Mesodermal cell (in vitro differentiated cells): ENCODE data around the gene MCAT.

Experiments
- H3K27ac ChIP-seq: 2 replicates; pipeline ENCODE4 v1.7.0; 2013; ENCODE audit warnings: mild to moderate bottlenecking, low read depth, low read length, moderate library complexity; ENCODE audit not compliant: severe bottlenecking
- H3K36me3 ChIP-seq: 2 replicates; pipeline ENCODE4 v1.7.1; 2013; ENCODE audit warnings: mild to moderate bottlenecking, low read length, moderate library complexity; ENCODE audit not compliant: control insufficient read depth, insufficient read depth
- H3K4me1 ChIP-seq: one replicate; pipeline ENCODE4 v1.7.1; 2013; ENCODE audit warnings: mild to moderate bottlenecking, low read length; ENCODE audit not compliant: insufficient read depth, control insufficient read depth, poor library complexity, severe bottlenecking
- H3K4me3 ChIP-seq: 2 replicates; pipeline ENCODE4 v1.7.0; 2013; ENCODE audit warnings: low read length, control low read depth, mild to moderate bottlenecking; ENCODE audit not compliant: insufficient read depth, poor library complexity, severe bottlenecking; ENCODE audit errors: extremely low read depth
- H3K9me3 ChIP-seq: 2 replicates; pipeline ENCODE4 v1.7.1; 2013; ENCODE audit warnings: mild to moderate bottlenecking, low read length, moderate library complexity; ENCODE audit not compliant: control insufficient read depth
- WGBS, 2 experiments: methylation state at CpG; one replicate each; pipeline ENCODE4 v1.1.5; 2013; ENCODE audit warnings: missing lambda C conversion rate in 2 of 2; ENCODE audit not compliant: insufficient coverage in 2 of 2; 5-methylcytosine and 5-hydroxymethylcytosine counted together

Gene MCAT

DNA sequence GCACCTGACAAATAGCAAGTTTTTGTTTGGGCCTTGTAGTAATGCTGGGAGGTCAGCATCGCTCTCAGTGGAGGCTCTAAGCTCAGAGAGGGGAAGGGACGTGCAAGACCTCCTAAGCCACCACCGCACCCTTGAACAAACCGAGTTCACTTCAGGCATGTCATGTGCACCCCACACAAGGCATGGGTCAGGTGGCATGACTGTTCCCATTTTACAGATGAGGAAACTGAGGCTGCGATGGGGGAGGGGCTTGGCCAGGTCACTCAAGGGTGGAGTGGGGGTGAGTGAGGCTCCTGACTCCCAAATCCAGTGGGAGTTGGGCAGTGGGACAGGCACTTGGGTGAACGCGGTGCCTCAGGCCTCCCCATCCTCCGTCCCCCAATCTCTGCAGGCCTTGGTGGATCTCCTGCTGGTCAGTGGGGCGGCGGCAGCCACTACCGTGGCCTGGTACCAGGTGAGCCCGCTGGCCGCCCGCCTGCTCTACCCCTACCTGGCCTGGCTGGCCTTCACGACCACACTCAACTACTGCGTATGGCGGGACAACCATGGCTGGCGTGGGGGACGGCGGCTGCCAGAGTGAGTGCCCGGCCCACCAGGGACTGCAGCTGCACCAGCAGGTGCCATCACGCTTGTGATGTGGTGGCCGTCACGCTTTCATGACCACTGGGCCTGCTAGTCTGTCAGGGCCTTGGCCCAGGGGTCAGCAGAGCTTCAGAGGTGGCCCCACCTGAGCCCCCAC, 19.4 kb upstream of the MCAT start:
- Histone ChIP-seq H3K4me3 (no peak overlapping the region), H3K9me3 (no peaks in the 10 kb centered on the region), H3K36me3 (peaks cover 25% of the 10 kb centered on the region), H3K4me1 (no peaks in the 10 kb centered on the region), H3K27ac (no peak overlapping the region)
- WGBS, 2 experiments: 97 to 99% methylated on average over 22 to 23 of the region's 24 CpGs

DNA sequence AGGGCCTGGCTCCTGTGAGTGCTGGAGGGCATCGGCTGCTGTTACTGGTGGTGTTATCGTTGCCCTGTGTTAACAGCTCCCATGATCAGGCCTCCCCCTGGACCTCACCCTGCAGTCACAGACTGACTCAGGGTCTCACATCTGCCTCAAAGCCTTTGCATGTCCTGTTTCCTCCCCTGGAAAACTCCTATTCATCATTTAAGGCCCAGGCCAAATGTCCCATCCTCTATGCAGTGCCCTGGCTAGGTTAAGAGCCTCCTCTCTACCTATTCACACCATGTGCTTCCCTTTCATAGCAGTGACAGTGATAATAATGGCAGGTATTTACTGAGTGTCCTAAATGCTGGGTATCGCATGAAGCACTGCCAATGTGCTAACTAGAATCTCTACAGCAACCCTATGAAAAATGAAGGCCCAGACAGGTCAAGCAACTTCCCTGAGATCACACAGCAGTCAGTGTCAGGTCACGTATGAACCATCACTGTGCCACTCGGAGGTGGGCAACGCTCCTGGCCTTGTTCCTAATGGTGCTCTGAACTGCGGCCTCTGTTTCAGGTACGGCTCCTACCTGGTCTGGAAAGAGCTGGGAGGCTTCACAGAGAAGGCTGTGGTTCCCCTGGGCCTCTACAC, 17.4 kb upstream of the MCAT start:
- H3K4me3 ChIP-seq: no peak overlapping the region
- no peaks in the 10 kb centered on the region for H3K9me3 ChIP-seq
- H3K27ac ChIP-seq: no peak overlapping the region
- H3K4me1 ChIP-seq: no peaks in the 10 kb centered on the region
- H3K36me3 ChIP-seq: peaks cover 19% of the 10 kb centered on the region
- WGBS, 2 experiments: 93 to 99% methylated on average over 7 of the region's 8 CpGs

DNA sequence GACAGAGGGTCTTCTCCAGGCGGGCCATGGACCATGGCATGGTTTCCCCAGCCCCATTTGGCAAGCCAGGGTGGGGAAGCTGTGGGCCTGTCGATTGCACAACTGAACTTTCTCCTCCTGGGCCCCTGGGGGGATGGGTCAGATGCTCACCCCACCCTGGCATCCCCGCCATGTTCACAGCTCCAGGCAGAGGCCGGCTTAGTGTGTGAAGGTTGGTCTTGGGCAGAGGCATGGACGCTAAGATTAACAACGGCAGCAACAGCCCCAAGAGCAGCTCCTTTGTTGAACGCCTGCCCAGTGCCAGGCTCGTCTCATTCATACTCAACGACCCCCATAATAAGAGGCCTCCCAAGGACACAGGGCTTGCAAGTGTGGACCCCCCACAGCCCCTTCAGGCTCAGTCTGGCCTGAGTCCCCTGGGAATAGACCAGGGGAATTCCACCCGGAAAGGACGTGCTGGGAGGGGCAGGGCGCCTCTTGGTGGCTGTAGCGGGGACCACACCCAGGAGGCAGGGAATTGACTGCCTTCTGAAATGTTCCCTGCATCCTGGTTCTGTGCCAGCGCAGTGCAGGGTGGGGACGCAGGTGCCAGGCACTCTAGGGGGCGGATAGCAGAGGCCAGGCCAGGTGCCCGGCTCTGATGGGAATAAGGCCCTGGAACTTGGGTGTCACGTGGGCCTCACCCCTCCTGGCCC, 16.4 kb upstream of the MCAT start:
- Histone ChIP-seq H3K9me3 (no peaks in the 10 kb centered on the region), H3K4me1 (no peaks in the 10 kb centered on the region), H3K27ac (no peak overlapping the region), H3K4me3 (no peak overlapping the region), H3K36me3 (peaks cover 19% of the 10 kb centered on the region)
- WGBS, 2 experiments: 84 to 87% methylated on average over 17 of the region's 18 CpGs

DNA sequence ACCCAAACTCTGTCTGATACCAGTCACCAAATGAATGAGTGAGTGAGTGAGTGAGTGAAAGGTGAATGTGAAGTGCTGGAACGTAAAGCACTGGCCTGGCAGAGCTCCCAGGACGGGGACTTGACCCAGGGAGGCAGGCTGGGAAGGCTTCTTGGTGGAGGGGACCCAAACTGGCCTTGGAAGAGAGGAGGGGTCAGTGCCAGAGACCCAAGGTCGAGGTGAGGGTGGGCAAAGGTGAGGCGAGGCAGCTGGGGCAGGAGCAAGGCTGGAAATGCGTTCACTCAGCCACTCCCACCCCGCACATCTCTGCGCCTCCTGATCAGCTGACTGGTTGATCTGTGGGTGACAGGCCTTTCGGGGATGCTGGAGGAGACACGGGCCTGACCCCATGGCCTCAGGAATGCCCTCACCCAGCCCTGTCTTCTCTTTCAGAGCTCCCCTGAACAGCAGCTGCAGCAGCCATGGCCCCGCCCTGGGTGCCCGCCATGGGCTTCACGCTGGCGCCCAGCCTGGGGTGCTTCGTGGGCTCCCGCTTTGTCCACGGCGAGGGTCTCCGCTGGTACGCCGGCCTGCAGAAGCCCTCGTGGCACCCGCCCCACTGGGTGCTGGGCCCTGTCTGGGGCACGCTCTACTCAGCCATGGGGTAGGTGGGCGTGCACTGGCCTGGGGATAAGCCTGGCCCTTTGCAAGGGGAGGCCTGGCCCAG, 15.7 kb upstream of the MCAT start:
- Histone ChIP-seq H3K4me3 (no peak overlapping the region), H3K4me1 (no peaks in the 10 kb centered on the region), H3K36me3 (peaks cover 19% of the 10 kb centered on the region), H3K9me3 (no peaks in the 10 kb centered on the region), H3K27ac (no peak overlapping the region)
- 94 to 95% methylated on average over 13 to 23 of the region's 24 CpGs for WGBS, 2 experiments

GRCh38 chr22:43157874-43158546, 14.8 kb upstream of the MCAT start:
- Histone ChIP-seq H3K4me3 (no peak overlapping the region), H3K9me3 (no peaks in the 10 kb centered on the region), H3K27ac (no peak overlapping the region), H3K4me1 (no peaks in the 10 kb centered on the region), H3K36me3 (peaks cover 16% of the 10 kb centered on the region)
- WGBS, 2 experiments: 92% methylated on average over 7 to 8 of the region's 9 CpGs

GRCh38 chr22:43156413-43156812, 13.2 kb upstream of the MCAT start:
- Histone ChIP-seq H3K36me3 (peaks cover 12% of the 10 kb centered on the region), H3K4me3 (no peak overlapping the region), H3K4me1 (peaks cover 11% of the 10 kb centered on the region), H3K9me3 (no peaks in the 10 kb centered on the region), H3K27ac (no peak overlapping the region)
- 89 to 94% methylated on average over 12 of the region's 12 CpGs for WGBS, 2 experiments

GRCh38 chr22:43155789-43156188, 12.6 kb upstream of the MCAT start:
- Histone ChIP-seq H3K9me3 (no peaks in the 10 kb centered on the region), H3K4me3 (no peak overlapping the region), H3K4me1 (peaks cover 11% of the 10 kb centered on the region), H3K36me3 (peaks cover 11% of the 10 kb centered on the region), H3K27ac (no peak overlapping the region)
- WGBS, 2 experiments: 85 to 100% methylated on average over 5 of the region's 5 CpGs

DNA sequence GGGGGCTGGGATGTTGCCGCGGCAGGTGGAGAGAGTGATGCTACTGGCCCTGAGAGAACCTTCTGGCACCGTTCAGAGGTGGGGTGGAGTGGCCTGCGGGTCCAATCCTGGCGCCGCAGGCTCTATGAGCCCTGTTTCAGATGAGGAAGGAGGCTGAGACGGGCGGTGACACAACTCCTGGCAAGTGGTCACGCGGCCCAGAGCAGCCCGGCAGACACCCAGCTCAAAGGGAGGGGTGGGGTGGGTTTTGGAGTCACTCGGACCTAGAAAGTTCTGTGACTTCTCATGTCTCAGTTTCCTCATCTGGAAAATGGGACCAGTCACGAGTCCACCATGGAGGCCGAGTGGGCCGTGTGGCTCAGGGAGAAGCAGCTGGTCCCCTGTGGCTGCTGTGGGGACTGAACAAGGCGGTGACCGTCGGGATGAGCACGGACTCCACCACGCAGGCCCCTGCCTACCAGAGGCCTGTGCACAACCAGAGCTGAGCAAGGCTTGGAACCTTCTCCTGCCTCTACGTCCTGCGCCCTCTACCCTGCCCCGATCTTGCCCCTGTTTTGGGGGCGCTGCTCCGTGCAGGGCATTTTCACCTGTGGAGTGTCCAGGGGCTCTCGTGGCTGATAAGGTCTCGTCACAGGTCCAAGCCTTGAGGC, 11.8 kb upstream of the MCAT start:
- Histone ChIP-seq H3K4me3 (no peak overlapping the region), H3K36me3 (peaks cover 3% of the 10 kb centered on the region), H3K9me3 (no peaks in the 10 kb centered on the region), H3K4me1 (peaks cover 11% of the 10 kb centered on the region), H3K27ac (no peak overlapping the region)
- WGBS, 2 experiments: 79 to 90% methylated on average over 18 to 26 of the region's 27 CpGs

DNA sequence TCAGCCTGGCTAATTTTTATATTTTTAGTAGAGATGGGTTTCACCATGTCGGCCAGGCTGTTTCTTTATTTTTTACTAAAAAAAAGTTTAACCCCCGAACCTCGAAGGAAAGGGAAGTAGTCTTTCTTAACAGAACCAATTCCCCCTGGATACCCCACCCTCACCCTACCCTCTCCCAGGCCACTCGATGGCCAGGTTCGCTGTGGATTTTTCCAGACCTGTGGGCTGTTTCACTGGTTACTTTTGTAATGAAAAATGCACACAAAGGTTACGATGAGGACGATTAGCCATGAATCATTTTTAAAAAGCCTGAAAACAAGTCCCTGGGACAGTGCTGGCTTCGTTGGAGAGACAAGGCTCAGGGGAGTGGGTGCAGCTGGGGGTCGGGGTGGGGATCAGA, 10.7 kb upstream of the MCAT start:
- Histone ChIP-seq H3K9me3 (no peaks in the 10 kb centered on the region), H3K36me3 (no peaks in the 10 kb centered on the region), H3K27ac (no peak overlapping the region), H3K4me3 (no peak overlapping the region), H3K4me1 (peaks cover 11% of the 10 kb centered on the region)
- 91 to 97% methylated on average over 6 to 8 of the region's 9 CpGs for WGBS, 2 experiments
